IMR-90 (cell line): ENCODE results near the gene MEGF8. TPM values are rescaled to one million over a fixed set of nuclear protein-coding genes. Genes with fewer than 3 reads are reported as not detected.

ENCODE experiments used
- ATAC-seq: fragments of 200-7000 bp; cut with Tn5 transposase; 2 replicates; pipeline ENCODE4 v1.9.1; 2020; ENCODE audit warnings: low read depth, mild to moderate bottlenecking, moderate library complexity
- BruUV-seq: library from RNA; stranded (reverse); fragments of 400-500 nt; replicated peaks from 2 replicates; lab custom pipeline; 2021; lab: Mats Ljungman, UMichigan
- CTCF ChIA-PET: fragments of 300-600 bp; formaldehyde crosslinking; extraction: SDS; loops from one replicate; lab custom pipeline; 2021; ENCODE audit warnings: antibody characterized with exemption; lab: Yijun Ruan, JAX
- POLR2A ChIA-PET: fragments of 300-600 bp; sonication (Branson Sonifier 250); formaldehyde crosslinking; loops from one replicate; lab custom pipeline; 2022; ENCODE audit warnings: antibody characterized with exemption; ENCODE audit not compliant: unreplicated experiment; lab: Charles Lee
- DNase-seq: peaks from one replicate; pipeline ENCODE4 v3.0.0; 2013
- H2AFZ ChIP-seq: replicated peaks from 2 replicates; pipeline ENCODE3; 2013; ENCODE audit warnings: low read length, mild to moderate bottlenecking; ENCODE audit not compliant: poor library complexity
- H2AK5ac ChIP-seq: 2 replicates; pipeline ENCODE4 v1.6.1; 2013; ENCODE audit warnings: low read depth, low read length, inconsistent platforms
- H2AK9ac ChIP-seq: replicated peaks from 2 replicates; pipeline ENCODE3; 2013; ENCODE audit warnings: mild to moderate bottlenecking, low read depth, low read length, moderate library complexity; ENCODE audit not compliant: poor library complexity
- H2BK120ac ChIP-seq: 2 replicates; pipeline ENCODE4 v1.6.1; 2013; ENCODE audit warnings: low read depth, low read length, inconsistent platforms
- H2BK15ac ChIP-seq: 3 replicates; pipeline ENCODE4 v1.6.1; 2013; ENCODE audit warnings: low read depth, low read length, inconsistent platforms
- H2BK20ac ChIP-seq: 2 replicates; pipeline ENCODE4 v1.6.1; 2013; ENCODE audit warnings: low read depth, mild to moderate bottlenecking, inconsistent platforms, low read length, moderate library complexity
- H2BK5ac ChIP-seq: 2 replicates; pipeline ENCODE4 v1.6.1; 2013; ENCODE audit warnings: mild to moderate bottlenecking, low read depth, low read length, inconsistent platforms; ENCODE audit not compliant: poor library complexity, severe bottlenecking
- H3K14ac ChIP-seq: replicated peaks from 2 replicates; pipeline ENCODE4 v1.6.1; 2013; ENCODE audit warnings: low read depth, low read length, inconsistent platforms
- H3K18ac ChIP-seq: 2 replicates; pipeline ENCODE4 v1.6.1; 2013; ENCODE audit warnings: low read depth, low read length, control low read depth
- H3K23ac ChIP-seq: 2 replicates; pipeline ENCODE4 v1.6.1; 2013; ENCODE audit warnings: low read depth, low read length, inconsistent platforms
- H3K27ac ChIP-seq: 2 replicates; pipeline ENCODE4 v1.5.1; 2013; ENCODE audit warnings: mild to moderate bottlenecking, control low read depth, low read length; ENCODE audit not compliant: insufficient read depth
- H3K27me3 ChIP-seq: 2 replicates; pipeline ENCODE4 v1.6.1; 2013; ENCODE audit warnings: low read length; ENCODE audit not compliant: control insufficient read depth, insufficient read depth
- H3K36me3 ChIP-seq: 2 replicates; pipeline ENCODE4 v1.6.1; 2013; ENCODE audit warnings: low read length, mixed read lengths; ENCODE audit not compliant: control insufficient read depth, insufficient read depth
- H3K4ac ChIP-seq: 2 replicates; pipeline ENCODE4 v1.6.1; 2013; ENCODE audit warnings: low read depth, low read length, inconsistent platforms
- H3K4me1 ChIP-seq: 2 replicates; pipeline ENCODE4 v1.6.1; 2013; ENCODE audit warnings: low read length, mixed read lengths; ENCODE audit not compliant: control insufficient read depth, insufficient read depth
- H3K4me2 ChIP-seq: 2 replicates; pipeline ENCODE4 v1.6.1; 2013; ENCODE audit warnings: low read depth, mild to moderate bottlenecking, control low read depth, low read length, moderate library complexity
- H3K4me3 ChIP-seq: 2 replicates; pipeline ENCODE4 v1.5.1; 2013; ENCODE audit warnings: low read depth, mild to moderate bottlenecking, control low read depth, low read length, moderate library complexity; ENCODE audit not compliant: insufficient read depth
- H3K56ac ChIP-seq: 2 replicates; pipeline ENCODE4 v1.6.1; 2013; ENCODE audit warnings: low read length, inconsistent platforms; ENCODE audit not compliant: insufficient read depth; ENCODE audit errors: extremely low read depth
- H3K79me1 ChIP-seq, 2 experiments: 2 replicates each; pipeline ENCODE4 v1.6.1; 2013; ENCODE audit warnings: low read length in 2 of 2, inconsistent platforms in 1 of 2, low read depth in 1 of 2
- H3K9ac ChIP-seq: 2 replicates; pipeline ENCODE4 v1.6.1; 2013; ENCODE audit warnings: low read depth, low read length, control low read depth
- H3K9me1 ChIP-seq: 2 replicates; pipeline ENCODE4 v1.6.1; 2013; ENCODE audit warnings: low read length, inconsistent platforms; ENCODE audit not compliant: insufficient read depth
- H3K9me3 ChIP-seq: 2 replicates; pipeline ENCODE4 v1.6.1; 2013; ENCODE audit warnings: low read length; ENCODE audit not compliant: control insufficient read depth, insufficient read depth
- H4K20me1 ChIP-seq: 2 replicates; pipeline ENCODE4 v1.6.1; 2013; ENCODE audit warnings: low read length, inconsistent platforms; ENCODE audit not compliant: insufficient read depth
- H4K5ac ChIP-seq: 2 replicates; pipeline ENCODE4 v1.6.1; 2013; ENCODE audit warnings: mild to moderate bottlenecking, low read depth, low read length, control low read depth
- H4K8ac ChIP-seq, 2 experiments: 2 replicates each; pipeline ENCODE4 v1.6.1; 2013; ENCODE audit warnings: low read depth in 2 of 2, low read length in 2 of 2, control low read depth in 1 of 2, inconsistent platforms in 1 of 2
- H4K91ac ChIP-seq: 2 replicates; pipeline ENCODE4 v1.6.1; 2013; ENCODE audit warnings: low read depth, low read length, inconsistent platforms; ENCODE audit not compliant: insufficient read depth
- BHLHE40 ChIP-seq: fragments of 150-350 bp; IDR thresholded peaks from 2 replicates; pipeline ENCODE4 v1.6.1; 2016; ENCODE audit warnings: mild to moderate bottlenecking, low read depth, low read length
- CEBPB ChIP-seq: IDR thresholded peaks from 2 replicates; pipeline ENCODE4 v1.6.1; 2012; ENCODE audit warnings: low read depth, low read length, improper control_type of control experiment
- CHD1 ChIP-seq: IDR thresholded peaks from 2 replicates; pipeline ENCODE4 v1.6.1; 2012; ENCODE audit warnings: low read depth, low read length, improper control_type of control experiment
- CTCF ChIP-seq: conservative IDR thresholded peaks from 2 replicates; pipeline ENCODE4 v1.5.1; 2012; ENCODE audit warnings: mild to moderate bottlenecking, low read depth, low read length, improper control_type of control experiment
- ELK1 ChIP-seq: fragments of 150-350 bp; IDR thresholded peaks from 2 replicates; pipeline ENCODE4 v1.6.1; 2016; ENCODE audit warnings: low read depth, mild to moderate bottlenecking, low read length, moderate library complexity, borderline replicate concordance
- FOS ChIP-seq: fragments of 150-350 bp; IDR thresholded peaks from 2 replicates; pipeline ENCODE4 v1.6.1; 2016; ENCODE audit warnings: low read depth, low read length
- MAFK ChIP-seq: IDR thresholded peaks from 2 replicates; pipeline ENCODE4 v1.6.1; 2012; ENCODE audit warnings: low read depth, low read length, improper control_type of control experiment
- MAZ ChIP-seq: IDR thresholded peaks from 2 replicates; pipeline ENCODE4 v1.6.1; 2012; ENCODE audit warnings: low read depth, mild to moderate bottlenecking, low read length, improper control_type of control experiment, moderate library complexity, borderline replicate concordance
- MXI1 ChIP-seq: IDR thresholded peaks from 2 replicates; pipeline ENCODE4 v1.6.1; 2012; ENCODE audit warnings: low read depth, mild to moderate bottlenecking, low read length, moderate library complexity, borderline replicate concordance
- NFE2L2 ChIP-seq: fragments of 150-350 bp; IDR thresholded peaks from 2 replicates; pipeline ENCODE4 v1.6.1; 2016; ENCODE audit warnings: low read depth, mild to moderate bottlenecking, low read length
- POLR2A ChIP-seq: IDR thresholded peaks from 2 replicates; pipeline ENCODE4 v1.6.1; 2012; ENCODE audit warnings: mild to moderate bottlenecking, low read depth, low read length
- RAD21 ChIP-seq: IDR thresholded peaks from 2 replicates; pipeline ENCODE4 v1.6.1; 2012; ENCODE audit warnings: low read length, improper control_type of control experiment
- RCOR1 ChIP-seq: IDR thresholded peaks from 2 replicates; pipeline ENCODE4 v1.6.1; 2012; ENCODE audit warnings: mild to moderate bottlenecking, low read length, improper control_type of control experiment; ENCODE audit not compliant: insufficient replicate concordance
- RFX5 ChIP-seq: IDR thresholded peaks from 2 replicates; pipeline ENCODE4 v1.8.0; 2012; ENCODE audit warnings: low read depth, mild to moderate bottlenecking, low read length, moderate library complexity
- SMC3 ChIP-seq: fragments of 150-350 bp; IDR thresholded peaks from 2 replicates; pipeline ENCODE4 v1.6.1; 2016; ENCODE audit warnings: low read depth, mild to moderate bottlenecking, antibody characterized with exemption, low read length, moderate library complexity
- USF2 ChIP-seq: fragments of 150-350 bp; IDR thresholded peaks from 2 replicates; pipeline ENCODE4 v1.6.1; 2017; ENCODE audit warnings: mild to moderate bottlenecking, antibody characterized with exemption, low read length, low read depth
- WGBS, 2 experiments: methylation state at CpG; one replicate each; pipeline versions ENCODE4 v1.1.5 to v1.1.7; 2013; ENCODE audit warnings: missing lambda C conversion rate in 2 of 2; ENCODE audit not compliant: insufficient read length in 1 of 2; ENCODE audit errors: extremely low coverage in 2 of 2; 5-methylcytosine and 5-hydroxymethylcytosine counted together
- dilution Hi-C: fragments of 300-500 bp; cut with HindIII; formaldehyde crosslinking; loops from one replicate; pipeline ENCODE4 v1.14.3; 2018; ENCODE audit warnings: low sequenced_read_pairs; ENCODE audit not compliant: unreplicated experiment
- in situ Hi-C: fragments of 300-500 bp; cut with MboI; formaldehyde crosslinking; loops from 3 replicates; pipeline ENCODE4 v1.14.3; 2019; ENCODE audit warnings: low sequenced_read_pairs, inconsistent platforms, mixed read lengths
- intact Hi-C: fragments of 100-400 bp; cut with micrococcal nuclease; formaldehyde crosslinking; loops from 2 replicates; pipeline ENCODE4 v1.10.0; 2022
- polyA plus RNA-seq, 3 experiments: library from polyadenylated mRNA; depleted of rRNA; stranded (reverse); fragments of >200 nt; gene quantifications; 2 replicates each; pipeline ENCODE4 v1.2.3, GENCODE V29; 2012; ENCODE audit warnings: low replicate concordance in 1 of 3
- total RNA-seq: library from RNA; depleted of rRNA; stranded (reverse); fragments of >200 nt; gene quantifications from 2 replicates; pipeline ENCODE4 v1.2.3, GENCODE V29; 2012

The MEGF8 gene
- total and polyA plus RNA-seq, 2 of the 4 experiments (the other 2 are of a cell fraction), result 2.3 to 12.5 TPM

- in situ Hi-C loops (no loop called here), dilution Hi-C loops (no loop called here), intact Hi-C loops (no loop called here)
- Histone ChIP-seq H2AFZ (peak overlapping the region; percentile 17), H3K18ac (no peak overlapping the region), H2BK5ac (no peak overlapping the region), H3K14ac (no peak overlapping the region), H2AK5ac (no peak overlapping the region), H3K27me3 (peaks cover 24% of the 10 kb centered on the region), H3K4me3 (no peak overlapping the region), H3K27ac (no peak overlapping the region), H3K9me3 (no peaks in the 10 kb centered on the region), H2AK9ac (no peak overlapping the region), H4K5ac (no peak overlapping the region), H4K8ac (no peak overlapping the region), H3K9me1 (peaks cover 10% of the 10 kb centered on the region), H2BK15ac (no peak overlapping the region), H2BK20ac (no peak overlapping the region), H2BK120ac (no peak overlapping the region), H3K56ac (no peak overlapping the region), H3K36me3 (no peaks in the 10 kb centered on the region), H3K79me1 (no peaks in the 10 kb centered on the region), H3K4ac (no peak overlapping the region), H3K4me1 (peaks cover 3% of the 10 kb centered on the region), H3K4me2 (no peak overlapping the region), H3K23ac (no peak overlapping the region), H4K20me1 (no peaks in the 10 kb centered on the region; the same call in 1 of the 2 replicates), H3K9ac (no peak overlapping the region), H4K91ac (no peak overlapping the region)
- ATAC-seq (no peak), DNase-seq (no peak)
- TF ChIP-seq ELK1 (no peak), RCOR1 (no peak), SMC3 (no peak), MAZ (no peak), MAFK (no peak), BHLHE40 (no peak), MXI1 (no peak), USF2 (no peak), CHD1 (no peak), POLR2A (no peak), RAD21 (no peak), CEBPB (no peak), RFX5 (no peak), NFE2L2 (no peak), CTCF (no peak), FOS (no peak)
- WGBS, 2 experiments, result 80% methylated on average over 3 of the region's 5 CpGs; no CpG with 5 or more reads in 1 of the 2 experiments
- BruUV-seq, result no TSS peak
- CTCF ChIA-PET, result no interaction called here
- POLR2A ChIA-PET, result no interaction called here
Observed at GRCh38 chr19:42312370-42312769, 13.1 kb upstream of the MEGF8 start.
